NCI-H1694 (cell line): Measurements from ENCODE around the gene MSI1.
"Not testable (repeated sequence)": the region's sequence is repeated elsewhere in the genome, so short reads cannot be mapped to it uniquely, and the experiment has no call there.

Source experiments
- DNase-seq: peaks from one replicate; lab custom pipeline; 2025; lab: John Stamatoyannopoulos, UW

Gene MSI1

GRCh38 chr12:120356567-120357030 lies 12.4 kb downstream of the MSI1 start:
- no peak for DNase-seq

- no peak for DNase-seq
Measured at GRCh38 chr12:120353556-120354317, 15.2 kb downstream of the MSI1 start.

- DNase-seq: no peak
Measured at GRCh38 chr12:120353136-120353535, 15.8 kb downstream of the MSI1 start.

GRCh38 chr12:120352117-120352516 lies 16.8 kb downstream of the MSI1 start:
- no peak for DNase-seq

- DNase-seq: no peak
Measured at GRCh38 chr12:120350576-120351350, 18.2 kb downstream of the MSI1 start.

GRCh38 chr12:120347766-120348165 lies 21.2 kb downstream of the MSI1 start:
- no peak for DNase-seq

- DNase-seq: no peak
Measured at GRCh38 chr12:120346681-120347080, 22.3 kb downstream of the MSI1 start.

GRCh38 chr12:120346031-120346430 lies 22.9 kb downstream of the MSI1 start:
- DNase-seq: no peak

- DNase-seq: no peak
Measured at GRCh38 chr12:120343692-120344091, 25.3 kb downstream of the MSI1 start.

GRCh38 chr12:120343039-120343537 lies 25.9 kb downstream of the MSI1 start:
- DNase-seq: no peak

- no peak for DNase-seq
Measured at GRCh38 chr12:120342175-120343038, 26.6 kb downstream of the MSI1 start.

GRCh38 chr12:120339256-120339655 lies 29.7 kb downstream of the MSI1 start:
- DNase-seq: no peak

- no peak for DNase-seq
Measured at GRCh38 chr12:120337730-120338129, 31.2 kb downstream of the MSI1 start.

- not testable (repeated sequence) for DNase-seq
Measured at GRCh38 chr12:120336392-120336791, 32.6 kb downstream of the MSI1 start.

GRCh38 chr12:120335447-120335846 lies 33.5 kb downstream of the MSI1 start:
- not testable (repeated sequence) for DNase-seq

- DNase-seq: no peak
Measured at GRCh38 chr12:120332523-120332922, 36.4 kb downstream of the MSI1 start.

GRCh38 chr12:120332041-120332440 lies 36.9 kb downstream of the MSI1 start:
- no peak for DNase-seq

GRCh38 chr12:120331390-120331789 lies 37.6 kb downstream of the MSI1 start:
- no peak for DNase-seq

GRCh38 chr12:120328228-120328627 lies 40.7 kb downstream of the MSI1 start:
- DNase-seq: no peak

- DNase-seq: no peak
Measured at GRCh38 chr12:120327593-120327992, 41.4 kb downstream of the MSI1 start, which contains the start of gene PLA2G1B. Gene PLA2G1B, minus strand, starts transcription at chr12:120327779. Its CDS starts 26 bp downstream, at chr12:120327753.

GRCh38 chr12:120324841-120325417 lies 44.0 kb downstream of the MSI1 start:
- DNase-seq: no peak

GRCh38 chr12:120323772-120324171 lies 45.2 kb downstream of the MSI1 start:
- DNase-seq: no peak
